SIG-M5 treated with dmso at 0.1 percent for 504 hours (cell line): Measurements from ENCODE around the gene IL11RA.
A peak's percentile ranks its signal among the peaks of the same experiment; 100 is the strongest.

Source experiments
- DNase-seq: peaks from one replicate; lab custom pipeline; 2025; ENCODE audit not compliant: unreplicated experiment; lab: John Stamatoyannopoulos, UW

IL11RA gene

DNA sequence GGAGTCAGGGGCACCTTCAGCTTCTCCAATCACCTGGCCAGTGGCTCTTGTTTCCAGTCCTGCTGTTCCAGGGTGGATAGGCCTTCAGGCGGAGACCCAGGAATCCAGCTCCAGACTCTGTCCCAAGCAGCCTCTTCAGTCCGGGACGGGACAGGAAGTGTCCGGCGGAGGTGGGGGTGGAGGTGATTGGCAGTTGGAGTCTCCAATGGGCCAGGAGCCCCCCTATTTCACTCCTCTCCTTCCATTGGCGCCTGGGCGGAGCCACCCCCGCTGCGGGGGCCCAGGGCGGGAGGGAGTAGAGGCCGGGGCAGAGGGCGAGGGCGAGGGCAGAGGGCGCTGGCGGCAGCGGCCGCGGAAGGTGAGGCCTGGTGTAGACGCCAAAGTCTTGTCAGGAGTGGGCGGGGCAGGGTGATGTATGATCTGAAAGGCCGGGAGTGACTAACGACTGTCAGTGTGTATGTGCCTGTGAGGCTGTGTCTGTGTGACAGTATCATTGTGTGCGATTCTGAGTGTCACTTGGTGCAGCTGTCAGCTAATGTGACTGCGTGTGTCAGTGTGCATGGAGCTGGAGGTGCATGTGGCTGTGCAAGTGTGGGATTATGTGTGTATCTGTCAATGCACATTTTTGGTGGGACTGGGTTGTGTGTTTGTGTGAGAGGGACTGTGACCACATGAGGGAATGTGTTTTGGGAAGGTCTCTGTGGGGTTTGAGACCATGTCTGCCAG is at the start of gene IL11RA:
IL11RA (plus strand) TSS at position 310 of the 726 bp plus-strand sequence. CDS start 3,033 bp downstream, outside the sequence.
- no peak for DNase-seq

- DNase-seq = peak; percentile 57
These were observed 48.3 kb upstream of the IL11RA start for GRCh38 chr9:34603610-34604231.

DNA sequence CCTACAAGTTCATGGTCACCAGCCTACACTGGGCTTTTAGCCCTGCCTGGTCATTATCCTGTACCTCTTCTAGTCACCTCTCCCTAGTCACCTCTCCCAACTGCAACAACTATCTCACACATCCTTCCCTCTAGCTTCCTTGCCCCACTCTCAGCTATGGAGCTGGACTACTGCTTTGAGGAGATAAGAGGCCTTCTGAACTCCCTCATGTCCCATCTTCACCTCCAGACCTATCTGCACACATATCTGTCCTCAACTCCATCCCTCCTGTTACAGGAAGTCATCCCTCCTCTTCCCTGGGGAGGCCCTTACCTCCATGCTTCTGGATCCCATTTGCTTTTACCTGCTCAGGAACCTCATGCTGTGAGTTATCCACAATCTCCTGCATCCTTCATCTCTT is 45.8 kb upstream of the IL11RA start:
- DNase-seq = no peak

DNA sequence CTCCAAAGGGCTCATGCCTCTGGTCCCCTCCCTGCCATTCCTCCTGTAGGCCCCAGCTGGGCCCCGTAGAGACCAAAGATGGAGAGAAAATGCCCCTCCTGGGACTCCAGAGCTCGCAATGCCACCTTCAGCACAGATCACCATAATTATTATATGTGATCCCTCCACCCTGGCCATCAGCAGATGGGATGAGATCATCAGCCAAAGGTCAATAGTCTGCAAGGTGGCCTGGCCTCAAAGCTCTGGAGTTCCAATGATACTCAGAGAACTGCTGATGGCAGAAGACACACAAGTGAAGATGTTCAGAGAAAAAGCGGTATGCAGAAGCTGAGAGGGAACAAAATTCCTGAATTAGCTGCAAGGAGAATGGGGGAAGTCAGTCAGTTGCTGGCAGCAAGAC is 45.1 kb upstream of the IL11RA start:
- no peak for DNase-seq

- DNase-seq = no peak
These were observed 44.7 kb upstream of the IL11RA start for GRCh38 chr9:34607331-34607730.

DNA sequence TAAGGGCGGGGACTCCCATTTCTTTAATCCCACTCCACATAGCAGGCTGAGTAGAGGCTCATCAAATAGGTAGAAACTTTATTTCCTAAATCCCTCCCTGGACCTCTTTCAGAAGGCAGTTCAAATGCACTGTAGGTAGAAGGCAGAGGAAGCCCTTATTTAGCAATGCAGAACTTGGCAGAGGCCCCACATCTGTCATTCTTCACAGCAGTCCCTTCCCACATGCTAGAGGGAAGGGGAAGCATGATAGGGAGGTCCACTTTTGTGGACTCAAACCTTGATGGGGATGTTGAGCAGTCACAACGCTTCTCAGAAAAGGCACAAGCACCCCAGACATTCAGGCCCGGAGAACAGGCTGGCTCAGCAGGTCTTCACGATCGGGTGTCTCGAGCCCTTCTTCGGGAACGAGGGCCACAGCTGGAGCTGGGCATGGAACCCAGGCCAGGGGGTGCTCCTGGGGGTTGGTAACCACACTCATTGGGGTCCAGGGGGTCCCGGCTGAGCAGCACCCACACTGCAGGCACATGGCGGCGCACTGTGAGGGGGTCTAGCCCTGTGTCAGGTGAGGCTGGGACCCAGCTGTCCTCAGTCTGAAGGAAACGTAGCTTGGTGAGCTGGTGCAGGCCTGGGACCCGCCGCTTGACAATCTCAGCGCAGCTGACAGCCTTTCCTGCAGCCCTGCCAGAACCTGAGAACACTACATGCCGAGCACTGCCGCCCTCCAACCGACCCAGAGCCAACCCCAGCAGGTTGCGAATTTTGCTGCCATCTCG is 41.4 kb upstream of the IL11RA start:
- peak; percentile 24 for DNase-seq

DNA sequence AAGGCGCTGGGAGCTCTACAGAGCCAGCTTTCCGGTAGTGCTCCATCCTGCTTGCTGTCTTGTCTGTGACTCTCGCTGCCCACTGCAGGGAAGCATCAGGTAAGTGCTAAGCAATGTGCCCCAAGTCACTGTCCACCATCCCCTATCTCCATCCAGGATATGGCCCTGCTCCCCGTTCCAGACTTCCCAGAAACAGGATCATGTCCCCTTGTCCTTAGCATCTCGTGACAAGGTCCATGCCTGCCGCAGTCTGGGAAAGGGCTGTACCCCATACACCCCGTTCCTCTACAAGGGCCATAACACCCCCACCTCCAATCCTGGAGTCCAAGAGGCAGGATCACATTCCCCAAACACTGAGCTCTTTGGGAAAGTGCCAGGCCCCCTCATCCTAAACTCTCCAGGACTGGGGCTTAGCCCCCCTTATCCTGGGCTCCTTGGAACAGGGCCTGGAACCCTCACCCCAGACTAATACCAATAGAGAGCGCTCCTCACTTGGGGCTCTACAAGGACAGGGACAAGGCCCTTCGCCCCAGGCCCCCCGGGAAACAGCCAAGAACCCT is 40.7 kb upstream of the IL11RA start:
- no peak for DNase-seq

DNA sequence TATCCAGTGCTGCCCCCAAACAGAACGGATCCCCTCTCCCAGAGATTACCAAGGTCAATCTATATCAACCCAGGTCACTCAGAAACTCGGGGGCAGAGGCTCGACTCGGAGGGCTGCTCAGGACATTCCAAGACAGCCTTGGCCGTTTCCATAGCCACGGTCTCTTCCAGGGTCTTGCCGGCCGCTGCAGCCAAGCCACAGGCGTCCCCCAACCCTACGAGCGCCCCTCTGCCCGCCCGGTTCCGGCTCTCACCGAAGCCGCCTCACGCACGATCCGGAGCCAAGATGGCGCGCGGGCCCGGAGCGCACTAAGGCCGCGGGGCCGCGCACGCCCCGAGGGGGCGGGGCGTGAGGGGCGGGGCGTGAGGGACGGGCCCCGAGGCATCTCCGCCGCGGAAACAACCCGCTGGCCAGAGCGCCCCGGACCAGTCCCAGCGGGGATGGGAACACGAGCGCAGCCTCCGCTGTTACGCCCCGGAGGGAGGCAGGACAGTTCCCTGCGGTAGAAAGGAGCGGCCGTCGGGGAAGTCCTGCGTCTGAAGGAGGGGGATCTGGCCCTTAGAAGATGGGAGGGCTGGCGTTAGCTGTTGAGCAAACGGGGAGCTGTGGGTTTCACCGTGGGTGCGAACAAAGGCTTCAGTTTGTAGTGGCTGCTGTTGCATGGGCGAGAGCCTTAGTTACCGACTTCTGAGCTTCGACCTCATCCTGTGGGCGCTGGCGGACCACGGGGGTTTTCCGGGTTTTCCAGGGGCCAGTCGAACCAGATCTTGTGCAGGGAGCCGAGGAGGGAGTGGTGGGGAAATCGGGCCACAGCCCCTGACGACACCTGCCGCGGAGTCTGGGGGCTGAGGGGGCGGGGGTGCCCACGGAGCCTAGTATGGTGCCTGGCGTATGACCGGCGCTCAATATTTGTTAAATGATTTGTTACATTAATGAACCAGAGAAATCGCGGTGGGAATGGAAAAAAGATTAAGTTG is 39.9 kb upstream of the IL11RA start, which contains the start of gene RPP25L:
RPP25L (minus strand) TSS at position 287 of the 977 bp plus-strand sequence. CDS start 801 bp downstream, outside the sequence.
- peak; percentile 74 for DNase-seq

DNA sequence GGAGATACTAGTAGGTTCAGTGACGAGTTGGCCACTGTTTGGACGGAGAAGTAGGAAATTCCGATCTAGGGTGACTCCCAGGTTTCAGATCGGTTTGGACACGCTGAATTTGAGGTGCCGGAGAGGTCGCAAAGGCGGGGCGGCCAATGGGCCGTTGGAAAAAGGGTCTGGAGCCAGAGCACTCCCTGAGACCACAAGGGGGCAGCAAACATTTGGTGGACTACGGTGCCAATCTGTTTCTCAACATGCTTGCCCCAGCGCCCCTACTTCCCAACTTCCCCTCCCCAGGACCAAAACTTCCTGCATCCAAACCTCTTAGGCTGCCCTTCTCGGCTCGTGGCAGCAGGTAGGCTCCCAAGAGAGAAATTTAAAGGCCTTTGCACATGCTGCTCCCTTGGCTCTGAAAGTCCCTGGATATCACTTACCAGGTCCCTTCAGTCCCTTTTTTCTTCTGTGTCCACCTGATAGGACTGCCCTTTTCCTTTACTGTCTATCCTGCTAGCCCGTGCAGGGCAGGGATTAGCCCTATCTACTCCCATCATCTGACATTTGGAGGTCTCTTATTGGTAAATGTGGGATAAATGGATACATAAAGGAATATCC is 39.1 kb upstream of the IL11RA start:
- DNase-seq = peak; percentile 64

DNA sequence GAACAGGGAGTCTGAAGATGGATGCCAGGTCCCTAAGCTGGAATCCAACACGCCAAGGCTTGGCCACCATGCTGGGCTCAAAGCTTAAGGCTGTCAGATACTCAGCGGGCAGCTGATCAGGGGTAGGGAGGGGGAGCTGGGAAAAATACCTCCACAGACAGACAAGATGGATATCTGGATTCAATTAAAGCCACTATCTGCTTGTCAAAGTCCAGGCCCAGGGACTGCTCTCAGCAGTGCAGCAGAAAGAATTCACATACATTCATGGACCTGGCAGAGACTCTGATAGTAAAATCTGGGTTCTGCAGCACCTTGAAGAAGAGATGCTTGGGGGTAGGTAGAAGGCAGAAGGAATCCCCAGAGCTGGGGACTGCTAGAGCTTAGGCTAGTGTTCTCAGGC is 36.9 kb upstream of the IL11RA start:
- DNase-seq = no peak

GRCh38 chr9:34620061-34620994 is 31.7 kb upstream of the IL11RA start, which contains the start of gene DCTN3:
Gene DCTN3, minus strand, starts transcription at chr9:34620495. Its CDS starts 31 bp downstream, at chr9:34620464.
- peak; percentile 95 for DNase-seq

- DNase-seq = no peak
These were observed 28.4 kb upstream of the IL11RA start for GRCh38 chr9:34623374-34624235.

GRCh38 chr9:34624475-34625185 is 27.4 kb upstream of the IL11RA start:
- DNase-seq = no peak

DNA sequence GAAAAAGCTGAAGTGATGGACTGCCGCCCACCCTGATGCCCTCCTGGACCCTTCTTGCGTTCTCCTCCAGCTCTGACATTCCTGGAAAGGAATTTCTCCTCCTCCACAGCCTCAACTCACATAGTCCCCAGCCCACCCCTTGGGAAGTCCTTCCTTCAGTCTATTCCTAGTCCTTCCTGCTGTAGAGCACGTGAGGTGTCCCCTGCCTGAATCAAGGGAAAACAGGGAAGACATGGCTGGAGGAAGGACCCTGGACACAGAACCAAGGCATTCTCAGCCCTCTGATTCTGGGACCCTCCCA is 26.8 kb upstream of the IL11RA start:
- DNase-seq = no peak

DNA sequence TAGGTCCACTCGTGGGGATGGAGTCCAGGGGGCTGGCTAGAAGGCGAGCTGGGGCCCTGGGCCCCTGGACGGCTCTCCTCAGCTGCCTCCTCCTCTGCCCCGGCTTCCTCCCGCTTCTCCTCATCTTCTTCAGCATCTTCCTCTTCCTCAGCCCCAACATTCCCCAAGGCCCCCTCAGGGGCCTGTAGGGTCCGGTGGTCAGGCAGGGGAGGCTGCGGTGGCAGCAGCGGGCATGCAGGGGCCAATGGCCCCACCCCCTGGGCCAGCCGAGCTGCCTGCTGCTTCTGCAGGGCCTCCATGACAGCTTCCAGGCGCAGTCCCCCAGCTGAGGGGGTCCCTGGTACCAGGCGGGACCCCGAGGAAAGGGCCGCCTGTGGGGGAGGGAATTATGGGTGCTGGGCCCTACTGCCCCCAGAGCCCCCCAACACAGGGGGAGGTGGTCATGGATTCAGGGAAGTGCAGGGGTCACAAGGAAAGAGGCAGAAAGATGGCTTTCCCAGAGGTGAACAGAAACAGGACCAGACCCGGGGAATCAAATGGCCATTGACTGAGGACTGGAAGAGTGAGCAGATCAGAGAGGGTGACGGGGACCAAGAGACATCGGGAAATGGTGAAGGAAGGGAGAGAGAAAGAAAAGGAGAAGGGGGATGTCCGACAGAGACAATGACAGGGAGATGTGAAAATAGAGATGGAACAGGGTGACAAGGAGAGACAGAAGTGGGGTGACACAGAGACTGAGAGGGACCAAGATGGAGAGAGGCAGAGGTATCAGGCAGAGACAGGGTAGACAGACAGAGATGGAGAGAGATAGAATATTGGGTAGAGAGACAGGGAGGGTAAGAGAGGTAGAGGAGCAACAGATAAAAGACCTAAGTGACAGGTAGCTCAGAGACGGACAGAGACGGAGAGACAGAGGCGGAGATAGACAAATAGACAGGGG is 24.0 kb upstream of the IL11RA start:
- no peak for DNase-seq
